HL-60/S4 treated with phorbol 12-myristate 13-acetate at 8.2 ng/mL for 4 days and 3 days (cell line): ENCODE results near the gene SLC15A2.

ENCODE experiments used
- in situ Hi-C: fragments of 300-500 bp; cut with MboI; formaldehyde crosslinking; loops from 2 replicates; pipeline ENCODE4 v1.15.0; 2022; ENCODE audit warnings: low sequenced_read_pairs

SLC15A2 gene, protein sequence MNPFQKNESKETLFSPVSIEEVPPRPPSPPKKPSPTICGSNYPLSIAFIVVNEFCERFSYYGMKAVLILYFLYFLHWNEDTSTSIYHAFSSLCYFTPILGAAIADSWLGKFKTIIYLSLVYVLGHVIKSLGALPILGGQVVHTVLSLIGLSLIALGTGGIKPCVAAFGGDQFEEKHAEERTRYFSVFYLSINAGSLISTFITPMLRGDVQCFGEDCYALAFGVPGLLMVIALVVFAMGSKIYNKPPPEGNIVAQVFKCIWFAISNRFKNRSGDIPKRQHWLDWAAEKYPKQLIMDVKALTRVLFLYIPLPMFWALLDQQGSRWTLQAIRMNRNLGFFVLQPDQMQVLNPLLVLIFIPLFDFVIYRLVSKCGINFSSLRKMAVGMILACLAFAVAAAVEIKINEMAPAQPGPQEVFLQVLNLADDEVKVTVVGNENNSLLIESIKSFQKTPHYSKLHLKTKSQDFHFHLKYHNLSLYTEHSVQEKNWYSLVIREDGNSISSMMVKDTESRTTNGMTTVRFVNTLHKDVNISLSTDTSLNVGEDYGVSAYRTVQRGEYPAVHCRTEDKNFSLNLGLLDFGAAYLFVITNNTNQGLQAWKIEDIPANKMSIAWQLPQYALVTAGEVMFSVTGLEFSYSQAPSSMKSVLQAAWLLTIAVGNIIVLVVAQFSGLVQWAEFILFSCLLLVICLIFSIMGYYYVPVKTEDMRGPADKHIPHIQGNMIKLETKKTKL

GRCh38 chr3:121894301-121894990 lies at the start of gene SLC15A2:
Gene SLC15A2, plus strand, starts transcription at chr3:121894401. Its CDS starts 76 bp downstream, at chr3:121894477.
- in situ Hi-C loops, result no loop called here

DNA sequence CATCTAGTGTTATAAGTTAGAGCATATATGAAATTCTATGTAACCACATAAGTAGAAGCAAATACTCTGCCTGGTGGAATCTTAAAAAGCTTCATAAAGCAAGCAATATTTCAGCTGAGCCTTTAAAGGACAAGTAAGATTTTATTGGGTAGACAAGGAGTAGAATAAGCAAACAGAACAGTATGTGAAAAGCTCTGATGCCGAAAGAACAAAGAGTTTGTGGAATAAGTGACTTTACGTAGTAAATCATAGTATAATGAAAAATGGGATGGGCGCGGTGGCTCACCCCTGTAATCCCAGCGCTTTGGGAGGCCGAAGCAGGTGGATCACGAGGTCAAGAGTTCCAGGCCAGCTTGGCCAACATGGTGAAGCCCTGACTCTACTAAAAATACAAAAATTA lies 49.3 kb upstream of the SLC15A2 start:
- in situ Hi-C loops, result no loop called here

DNA sequence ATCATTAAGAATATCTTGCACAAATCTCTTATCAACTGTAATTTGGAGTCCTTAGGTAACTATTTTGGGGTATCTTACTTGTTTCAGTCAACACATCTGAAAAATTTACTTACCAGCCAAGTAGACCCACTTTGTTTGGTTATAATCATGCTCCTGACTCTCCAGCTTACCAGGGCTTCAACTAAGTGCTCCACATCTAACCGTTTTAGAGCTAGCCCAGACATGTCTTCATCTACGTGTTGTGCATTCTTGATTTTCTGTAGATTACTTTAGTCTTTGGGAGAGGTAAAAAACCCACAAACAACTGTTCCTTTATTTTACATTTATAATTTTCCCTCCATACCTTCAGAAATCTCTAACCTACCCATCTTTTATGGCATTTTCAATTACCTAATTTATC lies 41.9 kb upstream of the SLC15A2 start:
- in situ Hi-C loops, result loop anchor here (25.0 kb wide), 1 partner anchor 410 kb away; no protein-coding TSS in a partner anchor

DNA sequence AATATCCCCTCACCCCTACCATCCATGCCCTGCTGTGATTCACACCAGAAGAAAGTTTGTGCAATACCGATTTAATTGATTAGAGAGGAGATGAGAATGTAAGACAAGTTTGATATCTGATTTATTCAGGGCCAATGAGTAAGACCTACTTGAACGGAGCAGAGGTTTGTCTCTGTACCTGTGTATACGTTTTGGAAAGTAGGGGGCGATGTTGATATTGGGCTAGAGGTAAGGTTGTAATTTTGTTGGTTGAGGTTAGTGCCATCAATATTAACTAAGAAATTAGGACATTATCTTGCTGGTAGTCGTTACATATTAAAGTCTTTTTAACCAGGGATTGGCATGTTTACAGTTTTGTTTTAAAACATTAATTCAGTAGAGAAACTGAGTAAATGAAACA lies 38.6 kb upstream of the SLC15A2 start:
- in situ Hi-C loops, result loop anchor here (25.0 kb wide), 1 partner anchor 407 kb away; no protein-coding TSS in a partner anchor

DNA sequence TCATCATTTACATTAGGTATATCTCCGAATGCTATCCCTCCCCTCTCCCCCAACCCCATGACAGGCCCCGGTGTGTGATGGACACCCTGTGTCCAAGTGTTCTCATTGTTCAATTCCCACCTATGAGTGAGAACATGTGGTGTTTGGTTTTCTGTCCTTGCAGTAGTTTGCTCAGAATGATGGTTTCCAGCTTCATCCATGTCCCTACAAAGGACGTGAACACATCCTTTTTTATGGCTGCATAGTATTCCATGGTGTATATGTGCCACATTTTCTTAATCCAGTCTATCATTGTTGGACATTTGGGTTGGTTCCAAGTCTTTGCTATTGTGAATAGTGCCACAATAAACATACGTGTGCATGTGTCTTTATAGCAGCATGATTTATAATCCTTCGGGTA lies 36.4 kb upstream of the SLC15A2 start:
- in situ Hi-C loops, result loop anchor here (25.0 kb wide), 1 partner anchor 405 kb away; no protein-coding TSS in a partner anchor

DNA sequence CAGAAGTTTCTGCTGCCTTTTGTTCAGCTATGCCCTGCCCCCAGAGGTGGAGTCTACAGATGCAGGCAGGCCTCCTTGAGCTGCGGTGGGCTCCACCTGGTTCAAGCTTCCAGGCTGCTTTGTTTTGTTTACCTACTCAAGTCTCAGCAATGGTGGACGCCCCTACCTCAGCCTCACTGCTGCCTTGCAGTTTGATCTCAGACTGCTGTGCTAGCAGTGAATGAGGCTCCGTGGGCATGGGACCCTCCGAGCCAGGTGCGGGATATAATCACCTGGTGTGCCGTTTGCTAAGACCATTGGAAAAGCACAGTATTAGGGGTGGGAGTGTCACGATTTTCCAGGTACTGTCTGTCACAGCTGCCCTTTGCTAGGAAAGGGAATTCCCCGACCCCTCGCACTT lies 31.0 kb upstream of the SLC15A2 start:
- in situ Hi-C loops, result loop anchor here (25.0 kb wide), 1 partner anchor 399 kb away; no protein-coding TSS in a partner anchor

GRCh38 chr3:121863801-121864200 lies 30.4 kb upstream of the SLC15A2 start:
- in situ Hi-C loops, result loop anchor here (25.0 kb wide), 1 partner anchor 398 kb away; no protein-coding TSS in a partner anchor

DNA sequence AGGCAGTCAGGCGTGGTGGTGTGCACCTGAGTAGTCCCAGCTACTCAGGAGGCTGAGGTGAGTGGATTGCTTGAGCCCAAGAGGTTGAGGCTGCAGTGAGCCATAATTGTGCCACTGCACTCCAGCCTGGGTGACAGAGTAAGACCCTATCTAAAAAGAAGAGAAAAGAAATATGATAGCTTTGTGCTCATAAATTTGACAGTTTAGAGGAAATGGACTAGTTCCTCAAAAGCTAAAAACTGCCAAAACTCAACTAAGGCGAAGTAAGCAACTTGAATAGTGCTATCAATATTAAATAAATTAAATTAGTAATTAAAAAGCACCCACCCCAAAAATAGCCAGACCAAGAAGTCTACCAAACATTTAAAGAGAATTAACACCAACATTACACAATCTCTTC lies 24.5 kb upstream of the SLC15A2 start:
- in situ Hi-C loops, result loop anchor here (25.0 kb wide), 1 partner anchor 393 kb away; no protein-coding TSS in a partner anchor

- in situ Hi-C loops, result loop anchor here (25.0 kb wide), 1 partner anchor 392 kb away; no protein-coding TSS in a partner anchor
Measured at GRCh38 chr3:121870717-121871116, 23.5 kb upstream of the SLC15A2 start.

- in situ Hi-C loops, result loop anchor here (25.0 kb wide), 1 partner anchor 391 kb away; no protein-coding TSS in a partner anchor
Measured at GRCh38 chr3:121871430-121871829, 22.8 kb upstream of the SLC15A2 start.

GRCh38 chr3:121878411-121878810 lies 15.8 kb upstream of the SLC15A2 start:
- in situ Hi-C loops, result no loop called here

- in situ Hi-C loops, result no loop called here
Measured at GRCh38 chr3:121883507-121883906, 10.7 kb upstream of the SLC15A2 start.

GRCh38 chr3:121885386-121885785 lies 8.8 kb upstream of the SLC15A2 start:
- in situ Hi-C loops, result no loop called here

- in situ Hi-C loops, result no loop called here
Measured at GRCh38 chr3:121895121-121895520, 920 bp downstream of the SLC15A2 start.

GRCh38 chr3:121895736-121896135 lies 1.5 kb downstream of the SLC15A2 start:
- in situ Hi-C loops, result no loop called here

- in situ Hi-C loops, result no loop called here
Measured at GRCh38 chr3:121896823-121897222, 2.6 kb downstream of the SLC15A2 start.

DNA sequence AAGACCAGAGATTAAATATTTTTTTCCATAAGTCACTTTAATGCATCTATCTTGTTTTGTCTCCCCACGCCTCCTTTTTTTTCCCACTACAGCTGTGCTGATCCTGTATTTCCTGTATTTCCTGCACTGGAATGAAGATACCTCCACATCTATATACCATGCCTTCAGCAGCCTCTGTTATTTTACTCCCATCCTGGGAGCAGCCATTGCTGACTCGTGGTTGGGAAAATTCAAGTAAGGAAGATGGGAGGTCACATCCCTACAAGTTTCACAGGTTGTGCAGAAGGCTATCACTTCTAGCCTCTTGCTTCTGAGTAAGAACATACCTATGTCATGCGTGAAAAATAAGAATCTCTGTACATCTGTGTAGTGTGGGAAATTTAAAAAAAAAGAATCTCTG lies 3.1 kb downstream of the SLC15A2 start:
- in situ Hi-C loops, result no loop called here

GRCh38 chr3:121913305-121913990 lies 19.2 kb downstream of the SLC15A2 start:
- in situ Hi-C loops, result no loop called here

GRCh38 chr3:121914081-121914998 lies 20.1 kb downstream of the SLC15A2 start:
- in situ Hi-C loops, result no loop called here
